HG02884 (cell line): ENCODE measurements around the gene SPEM1.

ENCODE experiments used
- ATAC-seq: cut with Tn5 transposase; IDR thresholded peaks from one replicate; pipeline ENCODE4 v1.9.1; 2021; ENCODE audit warnings: mild to moderate bottlenecking, moderate library complexity; ENCODE audit not compliant: unreplicated experiment

The SPEM1 gene

DNA sequence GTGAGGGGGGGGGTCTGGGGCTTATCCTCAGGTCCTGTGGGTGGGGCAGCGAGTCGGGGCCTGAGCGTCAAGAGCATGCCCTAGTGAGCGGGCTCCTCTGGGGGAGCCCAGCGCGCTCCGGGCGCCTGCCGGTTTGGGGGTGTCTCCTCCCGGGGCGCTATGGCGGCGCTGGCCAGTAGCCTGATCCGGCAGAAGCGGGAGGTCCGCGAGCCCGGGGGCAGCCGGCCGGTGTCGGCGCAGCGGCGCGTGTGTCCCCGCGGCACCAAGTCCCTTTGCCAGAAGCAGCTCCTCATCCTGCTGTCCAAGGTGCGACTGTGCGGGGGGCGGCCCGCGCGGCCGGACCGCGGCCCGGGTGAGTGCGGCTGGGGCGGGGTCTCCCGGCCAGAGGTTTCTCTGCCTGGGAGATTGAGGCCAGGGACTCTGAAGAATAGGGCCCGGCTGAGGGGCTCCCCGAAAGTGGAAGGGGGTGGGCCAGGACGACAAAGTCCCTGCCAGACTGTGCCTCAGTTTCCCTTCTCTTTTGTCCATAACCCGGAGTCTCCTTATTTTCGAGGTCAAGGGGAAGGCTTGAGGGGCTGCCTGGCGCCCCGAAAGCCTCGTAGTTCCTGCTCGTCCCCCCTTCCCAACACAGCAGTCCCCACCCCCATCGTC is 19.5 kb downstream of the SPEM1 start, which contains the start of gene FGF11:
TSS of gene FGF11 (plus strand) at position 51 of the 651 bp plus-strand sequence. CDS start at position 160, 109 bp downstream.
- ATAC-seq: no peak

DNA sequence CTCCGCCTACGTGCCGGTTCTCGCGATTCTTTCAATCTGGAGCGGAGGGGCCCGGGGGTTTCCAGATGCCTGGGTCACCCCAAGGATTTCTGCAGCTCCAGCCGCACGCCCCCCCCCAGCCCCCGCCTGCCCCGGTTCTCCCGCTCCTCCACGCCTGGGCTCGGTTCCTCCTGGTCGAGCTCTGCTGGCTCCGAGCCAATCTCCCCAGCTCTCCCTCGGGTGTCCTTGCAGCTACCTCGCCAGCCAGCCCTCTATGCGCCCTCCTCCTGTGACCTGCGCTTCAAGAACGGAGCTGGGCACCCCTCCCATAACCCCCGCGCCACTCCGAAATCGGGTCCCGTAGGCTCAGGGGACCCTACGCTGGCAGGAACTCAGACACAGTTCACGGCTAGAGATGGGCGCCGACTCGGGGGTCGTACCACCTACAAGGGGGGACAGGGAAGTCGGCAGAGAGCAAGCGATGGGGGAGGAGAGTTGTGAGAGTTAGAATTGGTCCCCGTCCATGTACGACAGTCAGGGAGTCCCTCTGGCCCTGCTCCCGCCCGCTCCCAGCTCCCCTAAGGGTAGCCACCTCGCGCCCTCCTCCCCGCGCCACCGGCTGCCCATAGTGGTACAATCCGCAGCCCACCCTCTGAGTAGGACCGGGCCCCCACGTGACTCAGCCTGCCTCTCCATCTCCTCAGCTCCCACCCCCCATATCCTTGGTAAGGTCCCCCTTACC is 20.1 kb downstream of the SPEM1 start:
- ATAC-seq: no peak

DNA sequence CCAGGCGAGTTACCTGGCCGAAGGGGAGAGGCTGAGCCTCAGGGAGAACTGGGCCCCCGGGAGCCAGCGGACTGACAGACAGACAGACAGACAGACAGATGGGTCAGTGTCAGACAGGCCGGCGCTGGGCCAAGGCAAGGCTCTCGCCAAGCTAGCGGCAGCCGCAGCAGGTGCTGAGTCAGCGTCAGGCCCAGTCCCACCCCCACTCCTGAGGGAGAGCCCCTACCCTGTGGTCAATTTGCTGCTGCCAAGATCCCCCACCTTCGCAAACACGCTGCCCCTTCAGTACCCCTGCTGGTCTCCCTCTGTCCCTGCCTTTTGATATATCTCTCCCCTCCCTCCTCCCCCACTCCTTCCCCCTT is 20.7 kb downstream of the SPEM1 start:
- ATAC-seq: no peak

DNA sequence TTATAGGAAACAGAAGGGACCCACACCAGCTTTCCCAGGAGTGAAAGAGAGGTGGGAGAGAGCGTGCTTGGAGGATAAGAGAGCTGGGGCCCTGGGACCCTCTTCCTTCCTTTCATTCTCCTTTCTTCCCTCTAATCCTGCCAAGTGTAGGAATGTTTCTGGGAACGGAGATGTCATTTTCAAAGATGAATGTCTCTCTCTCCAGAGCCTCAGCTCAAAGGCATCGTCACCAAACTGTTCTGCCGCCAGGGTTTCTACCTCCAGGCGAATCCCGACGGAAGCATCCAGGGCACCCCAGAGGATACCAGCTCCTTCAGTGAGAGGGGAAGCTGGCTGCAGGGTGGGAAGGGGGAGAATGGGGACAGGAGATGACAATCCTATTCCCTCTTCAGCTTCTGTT is 21.1 kb downstream of the SPEM1 start:
- ATAC-seq: no peak

DNA sequence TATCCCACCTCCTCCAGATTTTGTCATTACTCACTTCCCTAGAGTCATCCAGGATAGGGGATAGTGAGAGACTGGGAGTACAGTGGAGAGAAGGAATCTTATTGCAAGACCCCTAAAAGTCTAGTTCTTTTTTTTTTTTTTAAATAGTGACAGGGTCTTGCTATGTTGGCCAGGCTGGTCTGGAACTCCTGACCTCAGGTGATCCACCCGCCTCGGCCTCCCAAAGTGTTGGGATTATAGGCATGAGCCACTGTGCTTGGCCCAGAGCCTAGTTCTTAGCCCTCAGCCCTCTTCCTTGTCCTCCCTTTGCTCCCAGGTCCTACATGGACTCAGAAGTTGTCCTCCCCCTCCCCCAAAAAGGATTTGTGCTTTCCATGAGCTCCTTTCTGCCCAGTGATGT is 22.0 kb downstream of the SPEM1 start:
- ATAC-seq: no peak

DNA sequence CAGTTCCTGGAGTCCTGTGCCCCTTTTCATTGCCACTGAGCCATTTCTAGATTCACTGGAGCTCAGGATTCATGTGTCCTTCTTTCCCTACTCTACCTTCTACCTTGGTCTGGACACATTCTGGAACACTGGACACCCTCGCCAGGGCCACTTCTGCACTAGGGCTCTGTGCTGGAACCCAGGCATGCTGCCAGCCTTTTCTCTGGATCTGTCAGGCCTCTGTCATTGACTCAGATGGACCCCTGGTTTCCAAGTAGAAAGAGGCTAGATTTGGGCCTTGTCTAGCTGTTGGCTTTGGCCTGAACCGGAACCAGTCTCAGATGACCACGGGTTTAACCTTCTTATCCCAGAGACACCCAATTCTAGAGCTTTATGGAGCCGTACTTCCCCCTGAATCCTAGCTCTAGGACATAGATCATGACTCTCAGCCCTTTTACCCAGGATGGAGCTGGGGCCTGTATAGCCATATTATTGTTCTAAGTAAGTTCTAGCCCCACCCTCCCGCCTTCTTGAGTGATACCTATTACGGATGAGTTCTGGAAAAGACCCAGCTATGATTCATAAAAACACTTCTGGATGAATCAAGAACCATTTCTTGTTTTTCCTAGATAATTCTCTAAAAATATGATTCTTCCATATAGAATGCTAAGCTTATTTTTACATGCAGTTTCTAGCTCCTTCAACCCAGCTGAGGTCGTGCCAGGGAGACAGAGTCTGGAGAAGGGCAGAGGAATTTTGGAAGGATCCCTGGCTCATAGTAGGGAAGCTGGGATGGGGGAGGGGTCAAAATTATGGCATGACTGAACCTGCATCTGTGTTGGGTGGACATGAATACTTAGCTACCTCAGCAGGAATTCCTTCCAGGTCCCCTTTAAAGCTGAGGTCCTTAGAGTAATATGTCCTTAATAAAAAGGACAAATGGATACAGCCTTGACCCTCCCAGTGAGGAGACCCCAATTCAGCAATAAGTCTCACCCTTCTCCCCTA is 23.7 kb downstream of the SPEM1 start:
- no peak for ATAC-seq

DNA sequence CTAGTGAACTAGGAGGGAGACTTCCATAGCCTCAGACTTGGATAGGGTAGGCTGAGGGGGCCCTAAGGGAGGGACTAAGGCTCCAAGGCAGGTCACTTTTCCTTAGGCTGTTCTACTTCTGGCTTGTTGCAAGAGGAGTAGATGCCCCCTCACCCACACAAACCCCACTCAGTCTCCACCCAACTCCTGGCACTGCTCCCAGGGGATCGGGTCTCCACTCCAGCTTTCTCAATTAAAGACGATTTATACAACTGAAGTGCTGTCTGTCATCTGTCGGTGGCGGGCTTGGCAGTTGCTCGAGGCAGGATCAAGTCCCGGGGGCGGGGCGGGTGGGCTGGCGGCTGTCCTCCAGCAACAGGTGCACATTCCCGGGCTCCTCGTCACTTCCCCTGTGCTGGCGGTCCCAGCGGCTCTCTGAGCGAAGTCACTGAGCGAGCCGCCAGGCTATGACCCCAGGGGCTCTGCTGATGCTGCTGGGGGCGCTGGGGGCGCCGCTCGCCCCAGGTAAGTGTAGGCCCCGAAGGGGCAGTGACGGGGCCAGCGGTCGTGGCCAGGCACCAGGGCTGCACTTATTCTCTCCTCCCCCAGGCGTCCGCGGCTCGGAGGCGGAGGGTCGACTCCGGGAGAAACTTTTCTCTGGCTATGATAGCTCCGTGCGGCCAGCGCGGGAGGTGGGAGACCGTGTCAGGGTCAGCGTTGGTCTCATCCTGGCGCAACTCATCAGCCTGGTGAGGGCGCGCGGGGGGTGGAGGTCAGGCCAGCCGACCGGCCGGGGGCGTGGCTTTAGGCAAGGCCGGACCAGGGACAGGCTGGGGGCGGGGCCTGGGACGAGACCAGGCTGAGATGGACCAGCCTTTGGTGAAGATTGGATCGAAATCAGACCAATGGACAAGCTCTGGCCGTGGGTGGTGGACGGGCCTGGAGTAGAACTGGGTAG is 24.8 kb downstream of the SPEM1 start, which contains the start of gene CHRNB1:
TSS of gene CHRNB1 (plus strand) at position 380 of the 937 bp plus-strand sequence. CDS start at position 447, 67 bp downstream.
- ATAC-seq: no peak

DNA sequence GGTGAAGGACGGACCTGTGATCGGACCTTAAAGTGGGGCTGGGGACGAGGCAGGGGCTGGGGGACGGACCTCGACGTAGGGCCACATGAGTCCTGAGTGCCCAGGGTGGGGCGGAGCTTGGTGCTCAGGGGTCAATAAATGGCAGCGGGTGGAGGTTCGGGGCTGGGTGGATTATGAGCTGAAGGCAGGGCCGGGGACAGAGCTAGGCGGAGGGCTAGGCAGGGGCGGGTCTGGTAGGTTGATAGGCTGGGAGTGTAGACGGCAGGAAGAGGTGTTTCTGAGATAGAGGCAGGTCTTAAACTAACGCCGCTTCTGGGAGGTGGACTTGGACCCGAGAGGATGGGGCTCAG is 25.5 kb downstream of the SPEM1 start:
- ATAC-seq: no peak

DNA sequence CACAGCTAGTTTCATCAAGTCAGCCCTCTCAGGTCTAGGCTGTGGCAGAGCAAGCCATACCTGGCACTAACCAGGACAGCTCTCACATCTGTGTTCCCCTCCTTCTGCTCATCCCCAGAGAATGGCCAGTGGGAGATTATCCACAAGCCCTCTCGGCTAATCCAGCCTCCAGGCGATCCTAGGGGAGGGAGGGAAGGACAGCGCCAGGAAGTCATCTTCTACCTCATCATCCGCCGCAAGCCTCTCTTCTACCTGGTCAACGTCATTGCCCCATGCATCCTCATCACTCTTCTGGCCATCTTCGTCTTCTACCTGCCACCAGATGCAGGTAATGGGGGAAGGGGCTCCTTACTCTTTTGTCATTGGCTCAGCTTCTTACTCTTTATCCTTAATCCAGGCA is 28.3 kb downstream of the SPEM1 start:
- ATAC-seq: no peak

DNA sequence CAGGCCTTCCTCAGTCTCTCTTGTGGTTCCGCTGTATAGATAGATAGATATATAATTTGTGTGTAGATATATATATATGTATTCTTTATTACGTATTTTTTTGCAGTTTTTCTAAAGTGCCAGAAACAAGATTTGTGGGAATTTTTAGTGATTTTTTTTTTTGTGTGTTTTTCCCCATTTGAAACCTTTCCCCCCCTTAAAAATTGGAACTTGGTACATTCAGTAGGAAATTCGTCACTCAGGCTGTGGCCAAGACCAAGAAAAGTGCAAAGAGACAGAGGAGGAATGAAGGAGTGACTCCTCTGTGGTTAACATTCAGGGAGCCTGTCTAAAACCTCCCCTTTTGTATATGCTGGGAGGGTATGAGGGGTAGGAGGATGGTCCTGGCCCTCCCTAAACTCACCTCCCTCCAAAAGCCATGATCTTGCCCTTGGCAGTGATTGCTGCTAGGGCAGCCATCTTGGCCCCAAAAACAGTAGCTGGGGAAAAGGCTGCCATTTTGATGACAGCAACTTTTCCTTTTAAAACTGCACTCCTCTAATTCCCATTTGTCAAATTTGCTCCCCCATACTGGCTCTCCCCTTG is 39.9 kb downstream of the SPEM1 start:
- ATAC-seq: no peak

DNA sequence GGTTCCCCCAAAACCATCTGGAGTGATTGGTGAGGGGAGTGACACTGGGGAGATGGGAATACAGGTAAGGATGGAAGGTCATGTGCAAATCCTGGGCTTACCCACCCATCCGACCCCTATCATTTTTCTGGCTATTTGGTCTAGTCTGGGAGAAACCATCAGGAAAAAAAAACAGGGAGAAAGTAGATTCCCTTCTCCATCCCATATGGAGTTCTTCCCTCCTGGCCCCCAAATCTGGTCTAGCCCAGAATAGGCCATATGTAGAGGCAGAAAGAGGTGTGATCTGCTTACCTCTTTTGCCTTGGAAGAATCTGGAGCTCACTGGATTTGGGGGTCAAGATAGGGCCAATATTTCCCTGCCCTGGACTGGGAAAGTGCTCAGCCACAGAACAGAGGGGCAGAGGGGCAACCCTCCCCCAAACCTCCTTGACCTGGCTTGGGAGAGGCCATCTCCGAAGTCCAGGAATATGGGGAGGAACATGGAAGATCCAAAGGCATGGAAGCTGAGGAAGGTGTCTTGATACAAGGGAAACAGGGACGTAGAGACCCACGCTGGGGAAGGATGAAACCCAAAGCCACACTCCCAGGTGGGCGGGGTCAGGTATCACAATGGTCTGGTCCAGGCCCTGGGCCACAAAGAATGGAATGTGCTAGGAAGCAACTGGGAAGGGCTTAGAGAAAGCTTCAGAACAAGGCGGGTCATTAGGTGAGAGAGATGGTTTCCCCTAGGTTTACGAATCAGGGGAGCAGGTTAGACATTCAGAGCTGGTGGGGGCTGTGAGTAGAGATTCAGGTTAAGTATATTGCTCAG is 40.9 kb downstream of the SPEM1 start:
- no peak for ATAC-seq

DNA sequence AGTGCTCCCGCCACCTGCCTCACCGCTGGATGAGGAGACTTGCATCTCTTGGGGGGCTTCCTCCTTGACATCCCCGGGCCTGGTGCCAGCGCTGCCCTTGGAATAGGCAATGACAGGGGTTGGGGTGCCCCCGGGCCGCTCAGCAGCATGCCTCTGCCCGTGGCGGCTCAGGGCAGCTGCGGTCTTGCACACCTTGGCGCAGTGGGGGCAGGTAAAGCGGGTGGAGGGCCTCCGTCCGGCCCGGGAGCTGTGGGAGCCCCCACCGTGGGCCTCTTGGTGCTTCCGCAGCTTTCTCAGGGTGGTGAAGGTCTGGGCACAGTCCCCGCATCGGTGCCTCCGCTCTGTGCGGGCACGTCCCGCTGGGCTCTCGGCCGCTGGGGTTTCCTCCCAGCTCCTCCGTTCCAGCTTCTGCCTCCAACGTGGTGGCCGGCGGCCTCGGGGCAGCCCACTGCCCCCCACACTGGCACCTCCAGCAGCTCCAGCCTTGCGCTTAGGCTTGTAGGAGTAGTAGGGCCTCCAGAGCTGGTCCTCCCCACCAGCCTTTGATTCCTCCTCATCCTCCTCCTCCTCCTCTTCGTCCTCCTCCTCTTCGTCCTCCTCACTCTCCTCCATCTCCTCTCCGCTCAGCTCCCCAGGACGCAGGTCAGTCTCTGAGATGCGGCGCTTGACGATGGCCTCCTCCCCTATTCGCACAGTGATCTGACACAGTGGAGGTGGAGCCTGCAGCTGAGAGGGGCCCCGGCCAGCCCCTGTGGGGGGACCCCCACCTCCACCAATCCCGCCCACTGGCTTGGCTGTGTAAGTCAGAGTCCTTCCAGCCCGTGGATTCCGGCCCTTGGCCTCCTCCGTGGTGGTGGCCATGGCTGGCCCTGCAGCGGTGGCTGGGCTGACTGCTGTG is 42.6 kb downstream of the SPEM1 start:
- no peak for ATAC-seq

DNA sequence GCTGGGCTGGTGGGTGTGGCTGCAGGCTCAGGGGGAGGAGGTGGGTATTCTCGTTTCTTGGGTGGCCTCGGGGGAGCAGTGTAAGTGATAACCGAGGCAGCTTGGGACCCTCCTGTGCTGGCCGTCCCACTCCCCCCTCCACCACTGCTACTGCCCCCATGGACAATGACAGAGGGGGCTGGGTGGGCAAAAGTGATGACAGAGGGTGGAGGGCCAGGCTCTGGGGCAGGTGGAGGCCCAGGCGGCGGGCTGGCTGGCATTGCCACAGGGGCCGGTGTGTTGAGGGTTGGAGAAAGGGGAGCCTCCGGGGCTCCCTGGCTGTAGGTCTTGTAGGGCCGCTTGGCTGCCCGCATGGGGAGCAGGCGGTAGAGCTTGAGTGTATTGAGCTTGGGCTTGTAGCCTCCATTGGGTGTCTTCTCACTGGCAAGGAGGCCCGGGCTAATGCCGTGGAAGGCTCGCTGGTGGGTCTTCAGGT is 43.3 kb downstream of the SPEM1 start:
- no peak for ATAC-seq

DNA sequence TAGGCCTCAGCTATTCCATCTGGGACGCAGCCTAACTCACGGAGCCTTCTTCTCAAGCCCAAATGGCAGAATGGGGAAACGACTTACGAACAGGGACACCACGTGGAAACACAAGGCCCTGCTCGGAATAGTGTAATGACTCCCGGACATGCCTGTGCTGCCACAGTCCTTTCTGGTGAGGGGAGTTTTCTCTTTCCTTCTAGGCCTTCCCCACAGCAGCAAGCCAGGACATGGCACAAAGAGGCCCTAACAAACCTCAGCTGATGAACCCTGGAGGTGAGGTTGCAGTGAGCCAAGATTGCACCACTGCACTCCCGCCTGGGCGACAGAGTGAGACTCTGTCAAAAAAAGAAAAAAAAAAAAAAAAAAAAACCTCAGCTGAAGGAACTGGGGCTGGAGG is 44.0 kb downstream of the SPEM1 start:
- ATAC-seq: no peak

DNA sequence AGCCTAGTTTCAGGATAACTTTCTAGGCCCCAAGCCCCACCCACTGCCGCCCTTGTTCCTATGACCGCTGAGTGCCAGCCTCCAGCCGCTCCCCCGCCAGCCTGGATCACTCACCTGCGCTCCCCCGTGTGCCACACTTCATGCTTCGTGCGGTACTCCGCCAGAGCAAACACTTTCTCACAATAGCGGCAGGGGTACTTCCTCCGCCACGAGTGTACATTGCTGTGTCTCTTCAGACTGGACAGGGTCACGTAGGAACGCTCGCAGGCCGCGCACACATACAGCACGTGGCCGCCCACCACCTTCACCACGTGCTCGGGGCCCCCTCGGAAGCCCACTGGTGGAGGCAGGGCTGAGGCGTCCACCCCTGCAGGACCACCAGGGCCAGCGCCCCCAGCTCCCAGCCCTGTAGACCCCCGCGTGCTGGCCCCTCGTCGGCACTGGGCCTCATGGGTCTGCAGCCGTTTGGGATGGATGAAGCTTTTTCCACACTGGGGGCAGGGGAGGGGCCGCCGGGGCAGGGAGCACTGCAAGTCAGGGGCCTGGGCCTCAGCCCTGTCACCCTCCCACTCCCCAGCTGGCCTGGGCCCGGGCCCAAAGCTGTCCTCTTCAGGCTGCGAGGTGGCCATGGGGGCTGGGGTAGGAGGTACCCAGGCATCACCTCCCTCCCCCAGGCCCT is 45.6 kb downstream of the SPEM1 start:
- no peak for ATAC-seq

DNA sequence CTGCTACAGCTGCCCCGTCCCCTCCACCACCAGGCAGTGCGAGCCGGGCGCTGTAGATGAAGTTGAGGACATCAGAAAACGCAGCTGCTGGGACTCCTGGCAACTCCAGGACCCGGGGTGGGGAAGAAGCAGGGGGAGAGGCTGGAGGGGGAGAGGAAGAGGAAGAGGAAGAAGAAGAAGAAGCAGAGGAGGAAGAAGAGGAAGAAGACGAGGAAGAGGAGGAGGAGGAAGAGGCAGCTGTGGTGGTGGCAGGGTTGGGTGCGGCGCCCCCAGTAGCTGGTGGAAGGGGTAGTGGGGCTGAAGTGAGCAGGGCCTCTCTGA is 46.2 kb downstream of the SPEM1 start:
- no peak for ATAC-seq

DNA sequence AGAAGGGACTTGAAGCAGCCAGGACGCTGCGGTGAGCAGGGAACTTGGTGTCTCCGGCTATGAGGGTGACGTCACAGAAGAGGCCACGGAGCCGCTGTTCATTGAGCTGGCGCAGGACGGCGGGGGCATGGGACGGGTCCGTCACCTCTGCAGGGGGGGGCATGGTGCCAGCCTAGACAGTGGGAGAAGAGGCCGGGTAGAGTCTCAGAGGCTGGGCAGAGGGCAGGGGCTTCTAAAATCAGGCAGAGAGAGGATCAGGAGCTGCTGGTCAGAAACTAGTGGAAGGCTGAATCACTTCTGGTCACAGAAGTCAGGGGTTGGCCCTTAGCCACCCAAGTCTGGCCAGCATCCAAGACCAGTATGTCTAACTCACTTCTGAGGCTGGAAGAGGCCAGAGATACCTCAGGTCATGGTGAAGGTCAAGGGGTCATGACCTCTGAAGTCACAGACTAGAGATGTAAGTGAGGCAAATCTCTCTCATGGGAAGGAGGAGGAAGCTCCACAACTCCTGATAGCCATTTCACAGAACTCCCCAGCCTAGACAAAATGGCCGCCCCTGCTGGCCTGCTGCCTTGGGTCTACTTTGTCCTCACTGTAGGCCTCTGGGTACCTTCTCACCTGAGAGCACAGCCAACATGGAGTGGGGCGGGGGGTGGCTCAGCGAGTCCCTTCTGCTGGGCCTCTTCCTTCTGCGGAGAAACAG is 46.7 kb downstream of the SPEM1 start:
- ATAC-seq: no peak
